Endothelial cell of umbilical vein (primary cell): ENCODE data around the gene RPL22. TPM values are rescaled to one million over a fixed set of nuclear protein-coding genes. Genes with fewer than 3 reads are reported as not detected.
A peak's percentile ranks its signal among the peaks of the same experiment; 100 is the strongest.

Experiments
- BruUV-seq: library from RNA; stranded (reverse); fragments of 400-500 nt; replicated peaks from 2 replicates; lab custom pipeline; 2021; lab: Mats Ljungman, UMichigan
- CTCF ChIA-PET: fragments of 300-600, 350-600 bp; sonication (Branson Sonifier 250); formaldehyde crosslinking; loops from one replicate; lab custom pipeline; 2021; ENCODE audit warnings: antibody characterized with exemption, inconsistent platforms; lab: Charles Lee
- POLR2A ChIA-PET: fragments of 300-600, 350-600 bp; sonication (Branson Sonifier 250); formaldehyde crosslinking; loops from one replicate; lab custom pipeline; 2021; ENCODE audit warnings: antibody characterized with exemption, inconsistent platforms; lab: Charles Lee
- DNase-seq: peaks from one replicate; pipeline ENCODE4 v3.0.0-alpha.2; 2011; ENCODE audit warnings: low read depth, low spot score
- FAIRE-seq: peaks from 2 replicates; lab custom pipeline; 2011; peaks lifted over from hg19 to GRCh38; lab: Jason Lieb, UNC
- H2AFZ ChIP-seq: 2 replicates; pipeline ENCODE4 v1.6.0; 2012; ENCODE audit warnings: low read depth, low read length, control low read depth, inconsistent platforms
- H3K27ac ChIP-seq: 2 replicates; pipeline ENCODE4 v1.5.1; 2011; ENCODE audit warnings: low read depth, mild to moderate bottlenecking, control low read depth, low read length, moderate library complexity; ENCODE audit not compliant: insufficient read depth
- H3K27me3 ChIP-seq, 2 experiments: 2 replicates each; pipeline versions ENCODE4 v1.6.0 to v1.6.1; 2011; ENCODE audit warnings: low read length in 2 of 2, mixed read lengths in 1 of 2; ENCODE audit not compliant: control insufficient read depth in 2 of 2, insufficient read depth in 2 of 2
- H3K36me3 ChIP-seq, 2 experiments: 2 replicates in 1 of 2; 3 replicates in 1 of 2; pipeline ENCODE4 v1.5.1; 2011; ENCODE audit warnings: low read length in 2 of 2, mild to moderate bottlenecking in 1 of 2, moderate library complexity in 1 of 2; ENCODE audit not compliant: control insufficient read depth in 2 of 2, insufficient read depth in 2 of 2; ENCODE audit errors: extremely low read depth in 1 of 2
- H3K4me1 ChIP-seq: 3 replicates; pipeline ENCODE4 v1.5.1; 2011; ENCODE audit warnings: mild to moderate bottlenecking, low read length; ENCODE audit not compliant: control insufficient read depth, insufficient read depth; ENCODE audit errors: extremely low read depth
- H3K4me2 ChIP-seq: 2 replicates; pipeline ENCODE4 v1.6.1; 2011; ENCODE audit warnings: low read length, control low read depth, mixed read lengths; ENCODE audit not compliant: insufficient read depth
- H3K4me3 ChIP-seq, 3 experiments: fragments of 200-600 bp in 1 of 3; sonication (generic), shearing (Covaris generic) in 1 of 3; replicated peaks in 1 of 3; 2 replicates each; pipeline ENCODE4 v1.5.1; 2011 to 2016; ENCODE audit warnings: control low read depth in 3 of 3, low read length in 3 of 3, mild to moderate bottlenecking in 2 of 3, inconsistent platforms in 1 of 3, low read depth in 1 of 3, moderate library complexity in 1 of 3; ENCODE audit not compliant: insufficient read depth in 1 of 3
- H3K79me2 ChIP-seq: 2 replicates; pipeline ENCODE4 v1.6.0; 2012; ENCODE audit warnings: low read length, inconsistent platforms; ENCODE audit not compliant: control insufficient read depth, insufficient read depth
- H3K9ac ChIP-seq: replicated peaks from 2 replicates; pipeline ENCODE3; 2011; ENCODE audit warnings: low read length, control low read depth; ENCODE audit not compliant: insufficient read depth; ENCODE audit errors: extremely low read depth
- H3K9me1 ChIP-seq: replicated peaks from 3 replicates; pipeline ENCODE4 v1.6.0; 2011; ENCODE audit warnings: mild to moderate bottlenecking, low read length; ENCODE audit not compliant: control insufficient read depth, insufficient read depth; ENCODE audit errors: extremely low read depth
- H3K9me3 ChIP-seq: replicated peaks from 2 replicates; pipeline ENCODE4 v1.5.1; 2012; ENCODE audit warnings: low read length, inconsistent platforms; ENCODE audit not compliant: control insufficient read depth, insufficient read depth
- H4K20me1 ChIP-seq: replicated peaks from 2 replicates; pipeline ENCODE3; 2011; ENCODE audit warnings: mild to moderate bottlenecking, low read length; ENCODE audit not compliant: control insufficient read depth, insufficient read depth; ENCODE audit errors: extremely low read depth
- EZH2 ChIP-seq: IDR thresholded peaks from 2 replicates; pipeline ENCODE4 v1.6.1; 2012; ENCODE audit warnings: borderline replicate concordance, low read depth, mild to moderate bottlenecking, moderate library complexity, low read length, inconsistent platforms; ENCODE audit not compliant: severe bottlenecking
- GATA2 ChIP-seq: IDR thresholded peaks from 2 replicates; pipeline ENCODE4 v1.7.0; 2011; ENCODE audit warnings: low read depth, mild to moderate bottlenecking, moderate library complexity, mixed read lengths, low read length; ENCODE audit not compliant: insufficient read length, insufficient read depth
- POLR2A ChIP-seq: IDR thresholded peaks from 2 replicates; pipeline ENCODE4 v1.6.1; 2012; ENCODE audit warnings: low read depth, mild to moderate bottlenecking, control low read depth, low read length
- POLR2AphosphoS5 ChIP-seq: IDR thresholded peaks from 2 replicates; pipeline ENCODE4 v1.6.1; 2012; ENCODE audit warnings: low read depth, mild to moderate bottlenecking, control low read depth, low read length, moderate library complexity; ENCODE audit not compliant: insufficient read depth
- dilution Hi-C: fragments of 300-500 bp; cut with MboI; formaldehyde crosslinking; loops from one replicate; pipeline ENCODE4 v1.15.0; 2019; ENCODE audit warnings: low sequenced_read_pairs; ENCODE audit not compliant: extremely low pct_ligation_motif_present
- intact Hi-C: fragments of 100-400 bp; cut with micrococcal nuclease; formaldehyde crosslinking; loops from one replicate; pipeline ENCODE4 v1.10.0; 2022
- polyA plus RNA-seq, 4 experiments: library from polyadenylated mRNA; depleted of rRNA in 3 of 4; stranded (reverse) in 3 of 4; unstranded in 1 of 4; fragments of >200 nt; gene quantifications; 2 replicates each; pipeline versions ENCODE4 v1.2.1 to v1.2.3, GENCODE V29; 2011 to 2012; ENCODE audit warnings: missing spikeins in 1 of 4
- total RNA-seq: library from RNA; stranded (reverse); gene quantifications from 2 replicates; pipeline ENCODE4 v1.2.3, GENCODE V29; 2021

RPL22 gene
- total and polyA plus RNA-seq, 2 donors (not counting 3 experiments of a cell fraction or from before 2014, with no cell fraction given): 71.2 to 343 TPM

DNA sequence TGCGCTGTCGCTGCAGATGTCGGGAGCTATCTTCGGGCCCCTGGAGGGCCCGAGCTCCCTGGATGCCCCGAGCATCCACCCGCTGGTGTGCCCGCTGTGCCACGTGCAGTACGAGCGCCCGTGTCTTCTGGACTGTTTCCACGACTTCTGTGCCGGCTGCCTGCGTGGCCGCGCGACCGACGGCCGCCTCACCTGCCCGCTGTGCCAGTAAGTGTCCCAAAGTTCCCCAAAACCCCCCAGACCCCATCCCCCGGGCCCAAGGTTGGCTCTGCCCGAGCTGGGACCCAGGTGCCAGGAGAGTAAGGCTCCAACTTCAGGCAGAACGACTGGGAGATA, 7.1 kb upstream of the RPL22 start:
- BruUV-seq: no TSS peak

DNA sequence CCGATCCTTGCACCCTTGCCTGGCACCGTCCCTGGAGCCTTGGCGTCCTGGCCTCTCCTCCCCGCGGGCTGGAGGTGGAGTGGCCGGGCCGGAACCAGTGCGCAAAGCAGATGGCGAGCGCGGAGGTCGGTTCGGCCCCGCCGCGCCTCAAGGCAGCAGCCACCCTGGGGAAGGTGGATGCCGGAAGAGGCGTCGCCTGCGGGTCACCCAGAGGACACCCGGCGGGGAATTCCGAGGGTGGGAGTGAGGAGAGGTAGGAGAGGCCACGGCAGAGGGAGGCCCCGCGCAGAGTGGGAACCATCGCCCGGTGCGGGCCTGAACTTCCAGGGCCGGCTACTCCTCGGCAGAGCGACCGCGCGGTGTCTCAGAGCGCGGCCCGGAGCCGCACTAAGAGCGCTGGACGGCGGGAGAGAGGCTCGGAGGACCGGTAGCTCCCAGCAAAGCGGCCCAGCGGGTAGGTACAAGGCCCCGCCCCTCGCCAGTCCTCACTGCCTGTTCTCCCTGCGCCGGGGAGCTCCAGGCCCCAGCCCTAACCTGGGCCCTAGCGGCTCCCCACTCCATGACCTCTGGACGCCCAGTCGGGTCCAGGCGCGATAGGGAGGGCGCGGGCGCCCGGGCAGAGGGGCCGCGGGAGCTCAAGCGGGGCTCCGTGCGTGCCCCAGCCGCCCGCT, 6.6 kb upstream of the RPL22 start, which contains the start of gene RNF207:
TSS of gene RNF207 (plus strand) at position 271 of the 671 bp plus-strand sequence. CDS start 417 bp downstream, outside the sequence.
- TF ChIP-seq EZH2 (peak; percentile 35), POLR2AphosphoS5 (peak; percentile 46), GATA2 (no peak)
- DNase-seq (peak; percentile 18), FAIRE-seq (peak; percentile 31)
- ChIA-PET CTCF (interaction anchor here (0.8 to 4.2 kb wide), 18 partner anchors 10 to 216 kb away, joined by 3 to 30 read pairs (median 5); partner anchors contain the start of genes ICMT and NPHP4), POLR2A (no interaction called here)
- dilution Hi-C loops: no loop called here
- Histone ChIP-seq H2AFZ (peak within 1 kb of the TSS; percentile 99), H3K4me2 (peak within 1 kb of the TSS; percentile 93), H3K4me1 (peaks cover 22% of the 10 kb centered on the region), H4K20me1 (no peaks in the 10 kb centered on the region), H3K9ac (peak within 1 kb of the TSS; percentile 51), H3K36me3 (no peaks in the 10 kb centered on the region), H3K27me3 (peaks cover 6 to 11% of the 10 kb centered on the region in 2 experiments), H3K9me3 (no peaks in the 10 kb centered on the region), H3K27ac (peak within 1 kb of the TSS; percentile 43), H3K9me1 (no peaks in the 10 kb centered on the region), H3K4me3 (peak within 1 kb of the TSS; percentile 23 to 59 (median 38)), H3K79me2 (no peaks in the 10 kb centered on the region)
- BruUV-seq: no TSS peak
- intact Hi-C loops: loop anchor here (1.0 kb wide), 3 partner anchors 29 to 153 kb away; partner anchors contain the start of gene ICMT

More for the DNA sequence above, 7.1 kb upstream of the RPL22 start:
- Histone ChIP-seq H3K4me1 (peaks cover 22% of the 10 kb centered on the region), H3K79me2 (no peaks in the 10 kb centered on the region), H3K27ac (no peak overlapping the region), H2AFZ (peak overlapping the region; percentile 97), H3K9me3 (no peaks in the 10 kb centered on the region), H3K4me2 (peak overlapping the region; percentile 76), H3K4me3 (peak overlapping the region in 2 of 3 experiments; percentile 38 to 59), H3K36me3 (no peaks in the 10 kb centered on the region), H3K9me1 (no peaks in the 10 kb centered on the region), H3K9ac (no peak overlapping the region), H4K20me1 (no peaks in the 10 kb centered on the region), H3K27me3 (peaks cover 6 to 11% of the 10 kb centered on the region in 2 experiments)
- no peak for FAIRE-seq
- TF ChIP-seq POLR2AphosphoS5 (no peak), GATA2 (no peak), EZH2 (peak; percentile 0), POLR2A (no peak)
- DNase-seq: no peak
- intact Hi-C loops: no loop called here
- ChIA-PET CTCF (interaction anchor here (0.8 to 4.2 kb wide), 16 partner anchors 8 to 216 kb away, joined by 3 to 30 read pairs (median 5); partner anchors contain the start of genes ICMT and NPHP4), POLR2A (no interaction called here)
- dilution Hi-C loops: no loop called here
